GM12875 (cell line): Measurements from ENCODE around the gene SPNS2.

Source experiments
- H3K4me3 ChIP-seq: one replicate; pipeline ENCODE4 v1.5.1; 2011; ENCODE audit warnings: low read depth, low read length, control low read depth
- CTCF ChIP-seq: IDR thresholded peaks from 2 replicates; pipeline ENCODE4 v1.5.1; 2011; ENCODE audit warnings: low read depth, mild to moderate bottlenecking, control low read depth, inconsistent platforms, low read length, moderate library complexity, borderline replicate concordance; ENCODE audit not compliant: insufficient read depth

Gene SPNS2

DNA sequence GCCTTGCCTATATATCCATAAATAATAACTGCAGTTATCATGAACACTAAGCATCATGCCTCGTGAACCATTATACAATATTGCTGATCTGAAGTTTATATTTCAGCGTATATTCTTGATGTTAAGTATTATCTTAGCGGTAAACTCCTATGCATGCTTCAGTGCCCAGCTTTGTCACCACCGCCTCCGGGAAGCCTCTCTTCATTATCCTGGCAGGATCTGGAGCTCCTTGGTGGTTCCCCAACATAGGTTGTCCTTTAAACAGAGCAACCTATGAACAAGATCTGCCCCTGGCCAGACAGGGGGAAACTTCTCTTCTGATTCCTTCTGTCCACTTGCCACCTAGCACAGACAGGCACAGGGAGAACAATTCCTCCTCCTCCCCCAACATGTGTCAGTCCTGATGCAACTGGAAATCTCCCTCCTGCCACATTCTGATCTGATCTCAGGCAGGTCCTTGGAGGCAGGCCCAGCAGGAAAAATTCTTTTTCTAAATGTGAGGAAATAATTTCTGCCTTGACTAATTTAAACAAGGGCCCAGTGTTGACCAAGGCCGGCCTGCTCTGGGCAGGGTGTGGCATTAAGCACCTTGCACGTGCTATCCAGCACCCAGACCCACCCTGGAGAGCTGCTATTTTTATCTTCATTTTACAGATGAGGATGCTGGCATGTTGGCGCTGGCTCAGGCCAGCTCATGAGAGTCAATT is 22.4 kb downstream of the SPNS2 start:
- H3K4me3 ChIP-seq: no peak overlapping the region
- TF ChIP-seq CTCF: no peak

DNA sequence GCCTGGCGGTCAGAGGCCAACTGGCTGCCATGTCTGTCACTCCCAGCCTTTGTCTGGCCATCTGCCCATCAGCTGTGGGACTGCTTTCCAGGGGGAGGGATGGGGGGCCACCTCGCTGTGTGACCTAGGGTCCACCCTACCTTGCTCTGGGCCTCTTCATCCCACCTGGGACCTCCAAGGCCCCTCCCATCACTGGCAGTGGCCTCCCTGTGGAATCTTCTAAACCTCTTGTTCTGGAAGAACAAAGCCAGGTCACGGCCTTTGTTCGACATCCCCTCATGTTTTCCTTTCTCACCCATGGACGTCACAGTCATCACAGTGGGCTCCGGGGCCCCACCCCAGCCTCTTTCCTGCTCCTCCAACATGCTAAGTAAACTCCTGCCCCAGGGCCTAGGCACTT is 24.0 kb downstream of the SPNS2 start:
- no peak overlapping the region for H3K4me3 ChIP-seq
- TF ChIP-seq CTCF: no peak

- H3K4me3 ChIP-seq: no peak overlapping the region
- TF ChIP-seq CTCF: no peak
Measured at GRCh38 chr17:4523946-4524345, 25.3 kb downstream of the SPNS2 start.

GRCh38 chr17:4525691-4526397 is 27.2 kb downstream of the SPNS2 start:
- TF ChIP-seq CTCF: no peak
- H3K4me3 ChIP-seq: no peak overlapping the region

DNA sequence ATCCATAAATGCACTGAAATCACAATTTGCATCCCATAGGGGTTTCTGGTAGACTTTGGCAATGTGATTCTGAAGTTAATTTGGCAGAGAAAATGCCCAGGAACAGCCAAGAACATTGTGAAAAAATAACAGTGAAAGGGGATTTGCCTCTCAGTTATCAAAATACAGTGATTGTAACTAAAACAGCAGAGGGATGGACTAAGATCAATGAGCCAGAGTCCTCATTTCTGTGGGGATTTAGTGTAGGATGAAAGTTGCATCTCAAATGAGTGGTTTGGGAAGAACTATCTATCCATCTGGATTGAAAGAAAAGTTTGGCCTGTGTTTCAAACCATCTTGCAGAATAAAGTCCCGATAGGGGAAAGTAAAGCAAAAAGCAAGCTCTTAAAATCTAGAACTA is 28.5 kb downstream of the SPNS2 start:
- no peak for TF ChIP-seq CTCF
- no peak overlapping the region for H3K4me3 ChIP-seq

- TF ChIP-seq CTCF: no peak
- H3K4me3 ChIP-seq: no peak overlapping the region
Measured at GRCh38 chr17:4527566-4528125, 29.0 kb downstream of the SPNS2 start.
